IPS-NIHi7 (cell line): ENCODE data around the gene DSE.
"Not testable (repeated sequence)": the region's sequence is repeated elsewhere in the genome, so short reads cannot be mapped to it uniquely, and the experiment has no call there.

Experiments
- DNase-seq: peaks from one replicate; pipeline ENCODE4 v3.0.0; 2012; ENCODE audit warnings: mixed read lengths; ENCODE audit errors: extremely low spot score

The DSE gene

GRCh38 chr6:116370760-116371119 is at the start of gene DSE:
DSE (plus strand) TSS chr6:116370947; CDS start chr6:116399251, 28,304 bp downstream.
- DNase-seq = peak; percentile 90

DNA sequence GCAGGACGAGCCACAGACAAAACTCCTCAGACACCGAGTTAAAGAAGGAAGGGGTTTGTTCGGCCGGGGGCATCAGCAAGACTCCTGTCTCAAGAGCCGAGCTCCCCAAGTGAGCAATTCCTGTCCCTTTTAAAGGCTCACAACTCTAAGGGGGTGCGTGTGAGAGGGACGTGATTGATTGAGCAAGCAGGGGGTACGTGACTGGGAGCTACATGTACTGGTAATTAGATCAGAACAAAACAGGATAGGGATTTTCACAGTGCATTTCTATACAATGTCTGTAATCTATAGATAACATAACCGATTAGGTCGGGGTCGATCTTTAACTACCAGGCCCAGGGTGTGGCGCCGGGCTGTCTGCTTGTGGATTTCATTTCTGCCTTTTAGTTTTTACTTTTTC is 48.8 kb upstream of the DSE start:
- not testable (repeated sequence) for DNase-seq

GRCh38 chr6:116323863-116324262 is 46.9 kb upstream of the DSE start:
- peak; percentile 26 for DNase-seq

DNA sequence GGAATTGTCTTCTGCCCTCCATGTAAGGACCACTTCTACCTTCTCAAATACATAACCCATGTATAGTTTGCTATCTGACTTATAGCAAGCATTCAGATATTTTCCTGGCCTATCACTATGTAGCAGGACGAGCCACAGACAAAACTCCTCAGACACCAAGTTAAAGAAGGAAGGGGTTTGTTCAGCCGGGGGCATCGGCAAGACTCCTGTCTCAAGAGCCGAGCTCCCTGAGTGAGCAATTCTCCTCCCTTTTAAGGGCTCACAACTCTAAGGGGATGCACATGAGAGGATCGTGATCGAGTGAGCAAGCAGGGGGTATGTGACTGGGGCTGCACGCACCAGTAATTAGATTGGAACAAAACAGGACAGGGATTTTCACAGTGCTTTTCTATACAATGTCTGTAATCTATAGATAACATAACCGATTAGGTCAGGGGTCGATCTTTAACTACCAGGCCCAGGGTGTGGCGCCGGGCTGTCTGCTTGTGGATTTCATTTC is 45.1 kb upstream of the DSE start:
- not testable (repeated sequence) for DNase-seq

DNA sequence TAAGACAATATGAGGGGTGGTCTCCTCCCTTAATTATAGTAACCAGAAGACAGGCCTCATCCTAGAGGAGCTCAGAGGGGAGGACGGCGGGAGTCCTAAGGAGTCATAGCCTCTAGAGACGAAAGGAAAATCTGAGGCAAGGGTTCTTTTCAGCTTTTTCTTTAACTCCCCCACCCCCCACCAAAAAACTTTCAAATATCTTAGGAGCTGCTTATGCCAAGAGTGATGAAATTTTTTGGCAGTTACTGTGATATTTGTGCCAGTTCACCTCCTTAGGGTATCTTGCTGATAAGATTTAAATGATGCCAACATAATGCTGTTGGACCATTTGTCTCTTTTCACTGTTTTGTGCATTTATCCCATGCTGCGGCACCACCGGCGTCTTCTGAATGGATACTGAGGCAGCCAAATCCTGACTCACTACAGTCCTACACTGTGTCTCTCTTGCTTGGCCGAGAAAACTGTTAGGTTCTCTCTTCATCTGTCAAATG is 44.5 kb upstream of the DSE start:
- DNase-seq = no peak

GRCh38 chr6:116326996-116327395 is 43.8 kb upstream of the DSE start:
- DNase-seq = no peak

DNA sequence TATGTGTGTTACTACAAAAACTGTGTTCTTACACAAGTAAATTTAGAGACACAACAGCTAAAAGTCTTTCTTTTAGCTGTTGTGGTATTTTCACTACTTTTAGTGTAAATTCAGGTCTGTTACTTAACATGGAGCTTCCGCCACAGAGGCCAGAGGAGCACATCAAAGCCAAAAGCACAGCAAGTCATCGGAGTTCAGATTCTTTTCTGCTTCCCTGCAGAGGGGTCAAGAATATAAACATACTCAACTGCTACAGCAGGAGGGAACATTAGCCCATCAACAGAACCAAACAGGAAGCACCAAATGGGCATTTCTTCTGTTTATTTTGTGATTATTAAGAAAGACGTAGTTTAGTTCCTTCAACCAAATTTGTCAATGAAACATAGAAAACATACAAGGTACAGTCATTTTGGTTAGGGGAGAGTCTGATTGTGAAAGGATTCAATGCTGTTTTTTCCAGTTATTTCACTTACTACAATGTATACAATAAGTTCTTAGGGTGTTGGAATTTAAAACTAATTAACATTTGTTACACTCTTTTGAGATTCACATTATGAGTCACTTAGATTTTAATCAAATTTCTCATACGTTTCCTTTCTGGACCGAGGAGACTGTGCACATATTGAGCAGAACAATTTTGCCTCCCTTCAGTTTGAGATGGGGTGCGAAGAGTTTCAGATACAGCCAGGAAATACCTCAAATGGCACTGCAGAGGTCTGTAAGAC is 42.8 kb upstream of the DSE start:
- DNase-seq = peak; percentile 63

GRCh38 chr6:116328528-116328903 is 42.2 kb upstream of the DSE start:
- DNase-seq = no peak

- DNase-seq = no peak
These were observed 41.6 kb upstream of the DSE start for GRCh38 chr6:116329156-116329555.

GRCh38 chr6:116330511-116330910 is 40.2 kb upstream of the DSE start:
- no peak for DNase-seq

DNA sequence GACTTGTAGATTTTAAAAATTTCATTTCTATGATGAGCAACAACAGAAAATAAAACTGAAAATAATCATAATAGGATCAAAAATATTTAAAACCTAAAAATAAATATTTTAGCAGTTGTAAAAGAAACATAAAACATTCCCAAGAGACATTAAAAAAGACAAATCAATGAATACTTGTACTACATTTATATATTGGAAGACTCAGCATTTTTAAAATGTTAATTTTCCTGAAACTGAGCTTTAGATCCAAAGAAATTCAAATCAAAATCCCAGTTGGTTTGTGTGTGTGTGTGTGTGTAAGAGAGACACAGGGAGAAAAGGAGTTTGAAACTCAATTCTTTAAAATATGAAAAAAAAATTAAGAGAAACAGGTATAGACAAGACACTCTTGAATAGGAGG is 38.7 kb upstream of the DSE start:
- no peak for DNase-seq

- DNase-seq = not testable (repeated sequence)
These were observed 35.9 kb upstream of the DSE start for GRCh38 chr6:116334638-116335409.

GRCh38 chr6:116335612-116336215 is 35.0 kb upstream of the DSE start:
- DNase-seq = no peak

DNA sequence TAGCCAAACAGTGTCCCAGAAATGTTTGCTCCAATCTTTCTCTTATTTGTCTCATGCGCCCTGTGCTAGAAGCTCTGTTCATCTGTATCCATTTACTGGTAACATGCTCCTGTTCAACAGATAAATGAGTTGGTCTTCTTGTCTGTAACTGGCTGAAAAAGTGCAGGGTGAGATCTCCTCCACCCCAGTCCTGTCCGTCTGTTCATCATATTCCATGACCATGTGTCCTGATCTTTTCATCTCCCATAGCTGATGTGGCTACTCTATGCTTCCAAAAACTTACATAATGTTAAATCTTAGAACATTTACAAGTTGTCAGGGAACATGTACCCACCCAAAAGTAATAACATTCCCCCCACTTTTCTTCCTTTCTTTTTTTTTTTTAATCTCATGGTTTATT is 31.8 kb upstream of the DSE start:
- DNase-seq = no peak

DNA sequence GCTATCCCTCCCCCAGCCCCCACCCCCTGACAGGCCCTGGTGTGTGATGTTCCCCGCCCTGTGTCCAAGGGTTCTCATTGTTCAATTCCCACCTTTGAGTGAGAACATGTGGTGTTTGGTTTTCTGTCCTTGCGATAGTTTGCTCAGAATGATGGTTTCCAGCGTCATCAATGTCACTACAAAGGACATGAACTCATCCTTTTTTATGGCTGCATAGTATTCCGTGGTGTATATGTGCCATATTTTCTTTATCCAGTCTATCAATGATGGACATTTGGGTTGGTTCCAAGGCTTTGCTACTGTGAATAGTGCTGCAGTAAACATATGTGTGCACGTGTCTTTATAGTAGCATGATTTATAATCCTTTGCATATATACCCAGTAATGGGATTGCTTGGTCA is 30.1 kb upstream of the DSE start:
- not testable (repeated sequence) for DNase-seq

- no peak for DNase-seq
These were observed 21.5 kb upstream of the DSE start for GRCh38 chr6:116349216-116349615.

DNA sequence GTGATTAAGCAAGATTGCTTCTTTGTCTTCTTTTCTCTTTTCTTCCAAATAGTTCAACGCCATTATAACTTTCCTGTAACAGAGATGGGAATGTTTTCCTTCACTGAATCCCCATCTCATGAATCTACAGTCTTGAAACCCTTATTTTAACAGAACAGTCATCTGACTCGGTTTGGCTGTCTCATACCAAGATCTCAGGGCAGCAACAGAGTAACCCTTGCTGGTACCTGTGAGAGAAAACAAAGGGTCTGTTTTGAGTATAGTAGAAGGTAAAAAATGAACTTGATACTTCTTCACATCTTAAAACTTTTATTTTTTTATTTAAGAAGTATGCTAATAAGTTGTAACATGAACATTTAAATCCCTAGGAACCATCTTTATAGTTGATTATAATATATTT is 19.6 kb upstream of the DSE start:
- no peak for DNase-seq

DNA sequence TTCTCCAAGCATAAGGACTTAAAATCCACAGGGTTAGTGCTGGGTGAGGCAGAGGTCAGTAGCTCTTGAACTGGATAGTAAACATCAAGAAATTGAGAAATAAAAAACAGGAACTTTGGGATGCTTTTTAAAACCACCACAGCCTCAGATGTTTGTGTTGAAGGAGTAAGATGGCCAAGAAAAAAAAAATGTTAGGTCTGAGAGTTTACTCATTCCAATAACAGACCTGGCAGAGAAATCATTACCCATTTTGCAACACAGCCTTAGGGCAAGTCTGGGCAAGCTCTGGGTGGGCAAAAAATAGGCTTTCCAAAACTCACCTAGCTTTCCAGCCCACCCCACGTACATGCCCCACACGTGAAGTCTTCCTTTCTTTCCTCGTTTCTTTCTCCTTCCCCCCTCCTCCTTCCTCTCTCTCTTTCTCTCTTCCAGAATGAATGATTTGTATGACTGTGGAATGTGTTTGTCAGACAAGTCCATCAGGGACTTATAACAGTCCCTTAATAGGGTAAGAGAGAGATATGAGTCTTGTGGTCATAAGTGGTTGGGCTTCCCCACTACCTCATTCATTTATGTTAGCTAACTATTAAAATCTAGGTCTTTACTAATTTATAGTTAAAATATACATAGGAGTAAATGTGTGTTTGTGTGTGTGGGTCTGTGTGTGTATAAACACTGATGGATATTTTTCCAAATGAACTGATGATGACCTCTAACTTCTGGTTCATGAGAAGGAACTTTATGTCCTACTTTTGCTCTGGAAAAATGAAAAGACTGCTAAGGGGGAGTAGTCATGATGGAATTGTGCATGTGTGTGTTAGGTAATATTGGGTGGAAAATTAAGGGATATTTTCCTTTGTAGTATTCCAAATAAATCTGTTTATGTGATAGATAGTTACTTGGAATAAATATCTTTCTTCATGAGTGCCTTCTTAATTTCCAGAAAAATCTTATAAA is 18.0 kb upstream of the DSE start:
- DNase-seq = no peak

GRCh38 chr6:116354236-116354635 is 16.5 kb upstream of the DSE start:
- no peak for DNase-seq

- no peak for DNase-seq
These were observed 15.0 kb upstream of the DSE start for GRCh38 chr6:116355796-116356195.

GRCh38 chr6:116359131-116359530 is 11.6 kb upstream of the DSE start:
- no peak for DNase-seq
